GM18907 (cell line): ENCODE data around the gene COL1A1.

Source experiments
- ATAC-seq: cut with Tn5 transposase; IDR thresholded peaks from one replicate; pipeline ENCODE4 v1.9.1; 2021; ENCODE audit warnings: mild to moderate bottlenecking, moderate library complexity; ENCODE audit not compliant: unreplicated experiment

Gene COL1A1

DNA sequence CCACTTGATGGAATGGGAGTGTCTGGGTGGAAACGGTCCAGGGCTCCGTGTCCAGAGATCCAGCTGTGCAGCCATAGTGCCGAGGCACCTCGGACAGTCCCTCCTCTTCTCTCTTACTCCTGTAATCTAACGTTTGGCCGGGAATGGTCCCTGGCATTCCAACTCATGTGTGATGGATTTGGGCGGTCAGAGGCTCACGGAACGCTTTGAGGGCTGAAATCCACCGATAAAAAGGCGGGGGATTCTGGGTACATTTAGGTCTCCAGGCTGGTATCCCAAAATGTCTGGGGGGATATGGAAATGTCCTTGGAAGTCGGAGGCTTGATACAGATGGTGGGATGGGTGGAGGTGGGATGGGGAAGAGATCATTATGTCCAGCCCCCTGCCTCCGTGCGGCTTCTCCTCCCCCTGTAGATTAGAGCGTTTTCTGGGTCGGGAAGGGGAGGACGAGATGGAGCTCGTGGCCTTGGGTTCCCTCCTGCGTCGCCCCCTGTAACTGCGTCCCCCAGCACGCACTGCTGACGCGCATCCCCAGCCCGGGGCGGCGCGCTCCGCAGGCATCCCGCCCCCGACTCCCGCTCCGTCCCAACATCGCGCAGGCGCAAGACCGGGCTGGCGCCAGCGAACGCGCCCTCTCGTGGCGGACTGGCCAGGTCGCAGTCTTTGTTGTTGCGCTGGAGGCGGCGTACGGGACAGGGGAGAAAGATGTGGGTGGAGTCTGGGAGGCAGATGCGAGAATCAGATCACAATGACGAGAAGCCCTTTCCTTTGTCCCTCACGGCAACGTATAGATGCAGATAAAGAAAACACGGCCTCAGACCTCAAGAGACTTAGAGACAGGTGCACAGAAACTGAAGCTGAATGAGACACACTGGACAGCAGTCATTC lies 40.2 kb downstream of the COL1A1 start:
- peak; percentile 81 for ATAC-seq

DNA sequence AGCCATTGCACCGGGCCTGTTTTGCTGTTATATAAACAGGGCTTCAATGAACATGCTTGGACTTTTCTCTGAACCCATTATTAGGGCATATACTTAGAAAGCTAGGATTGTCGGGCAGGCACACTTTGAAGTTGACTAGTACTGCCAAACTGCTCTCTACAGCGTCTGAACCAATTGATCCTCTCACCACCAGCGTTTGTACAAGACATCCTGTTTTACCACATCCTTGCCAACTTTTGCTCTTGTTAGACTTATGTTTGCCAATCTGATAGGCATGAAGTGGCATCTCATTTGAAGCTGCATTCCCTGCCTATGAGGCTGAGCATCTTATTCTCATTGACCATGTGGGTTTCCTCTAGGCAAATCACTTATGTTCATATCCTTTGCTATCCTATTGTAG lies 43.5 kb downstream of the COL1A1 start:
- no peak for ATAC-seq

DNA sequence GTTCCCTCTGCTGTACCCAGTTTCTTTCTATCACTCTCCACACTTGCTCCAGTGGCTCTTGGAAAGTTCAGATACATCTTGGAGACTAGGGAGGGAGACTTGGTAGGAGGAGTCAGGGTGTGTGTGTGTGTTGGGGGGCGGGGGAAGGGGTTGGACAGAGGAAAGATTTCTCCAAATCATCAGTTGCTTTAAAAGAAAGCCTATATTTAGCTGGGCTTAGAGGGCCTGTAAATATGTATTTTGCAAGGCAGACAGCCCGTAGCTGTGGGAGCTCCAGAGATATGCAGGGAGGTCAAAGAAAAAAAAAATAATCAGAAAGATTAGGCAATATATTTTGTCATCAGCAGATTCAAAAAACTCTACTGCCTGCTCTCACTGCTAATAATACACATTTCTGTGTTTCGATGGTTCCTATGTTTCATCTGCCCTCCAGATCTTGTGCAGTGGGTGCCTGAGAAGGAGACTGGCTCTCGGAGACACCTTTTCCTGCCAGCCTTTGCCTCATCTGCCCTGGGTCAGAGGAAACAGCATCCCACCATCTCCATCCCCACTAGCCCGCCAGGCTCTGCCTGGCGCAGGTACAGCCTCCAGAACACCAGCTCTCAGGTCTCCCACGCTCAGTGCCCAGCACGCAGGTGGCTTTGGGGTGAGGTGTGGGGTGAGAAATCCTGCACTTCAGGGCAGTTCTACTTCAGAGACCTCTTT lies 46.2 kb downstream of the COL1A1 start:
- ATAC-seq: no peak

DNA sequence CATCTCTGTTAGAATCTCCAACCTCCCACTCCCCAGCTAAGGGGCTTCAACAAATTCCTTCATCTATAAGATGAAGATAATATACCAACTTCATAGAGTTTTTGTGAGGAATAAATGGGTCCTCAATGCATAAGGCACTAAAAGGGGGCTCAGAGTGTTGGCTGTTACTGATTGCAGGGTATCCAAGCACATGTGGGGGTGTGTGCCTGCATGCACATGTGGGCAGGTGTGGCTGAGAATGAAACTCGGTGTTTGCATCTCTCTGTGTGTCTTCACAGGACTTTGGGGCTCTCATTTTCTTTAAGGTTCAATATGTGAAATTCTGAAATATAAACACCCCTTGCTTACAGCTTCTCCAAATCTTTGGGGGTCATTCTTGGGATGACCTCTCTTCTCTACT lies 46.8 kb downstream of the COL1A1 start:
- peak; percentile 33 for ATAC-seq

DNA sequence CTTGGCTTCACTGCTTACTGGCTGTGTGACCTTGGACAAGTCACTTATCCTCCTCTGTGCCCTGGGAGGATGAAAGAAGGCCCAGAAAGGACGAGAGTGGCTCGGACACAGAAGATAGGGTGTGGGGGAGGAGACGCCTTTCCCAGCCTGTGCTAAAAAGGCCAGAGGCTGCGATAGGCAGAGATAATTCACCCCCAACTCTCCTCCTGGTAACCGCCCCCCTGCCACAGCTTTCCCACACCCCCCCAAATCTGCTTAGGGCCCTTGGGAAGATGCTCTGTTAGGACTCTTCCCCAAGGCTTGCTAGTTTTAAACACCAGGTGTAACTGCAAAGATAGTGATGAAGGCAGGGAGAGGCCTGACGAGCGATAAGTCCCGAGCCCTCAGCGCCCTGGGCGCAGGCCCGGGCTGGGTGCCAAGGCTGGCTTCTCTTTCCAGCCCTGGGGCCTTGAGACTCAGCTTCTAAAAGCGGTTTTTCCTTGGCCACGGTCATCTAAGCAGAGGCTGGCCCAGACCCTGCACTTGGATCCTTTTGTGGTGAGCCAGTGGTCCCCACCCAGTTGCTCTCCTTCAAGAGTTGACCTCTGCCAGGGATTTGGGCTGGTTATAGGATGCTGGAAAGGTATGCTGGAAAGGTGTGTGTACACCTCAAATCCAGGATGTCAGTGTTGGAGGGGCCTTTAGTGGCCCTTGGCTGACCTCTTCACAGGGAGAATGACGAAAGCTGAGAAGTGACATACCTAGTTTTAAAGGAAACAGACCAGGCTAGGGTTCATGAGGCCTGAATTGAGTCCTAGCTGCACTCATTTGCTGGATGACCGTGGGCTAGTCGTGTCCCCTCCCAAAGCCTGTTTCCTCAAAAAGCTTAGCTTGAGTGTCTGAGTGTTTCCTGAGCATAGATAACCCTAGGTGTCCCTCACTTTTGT lies 47.5 kb downstream of the COL1A1 start:
- ATAC-seq: no peak

DNA sequence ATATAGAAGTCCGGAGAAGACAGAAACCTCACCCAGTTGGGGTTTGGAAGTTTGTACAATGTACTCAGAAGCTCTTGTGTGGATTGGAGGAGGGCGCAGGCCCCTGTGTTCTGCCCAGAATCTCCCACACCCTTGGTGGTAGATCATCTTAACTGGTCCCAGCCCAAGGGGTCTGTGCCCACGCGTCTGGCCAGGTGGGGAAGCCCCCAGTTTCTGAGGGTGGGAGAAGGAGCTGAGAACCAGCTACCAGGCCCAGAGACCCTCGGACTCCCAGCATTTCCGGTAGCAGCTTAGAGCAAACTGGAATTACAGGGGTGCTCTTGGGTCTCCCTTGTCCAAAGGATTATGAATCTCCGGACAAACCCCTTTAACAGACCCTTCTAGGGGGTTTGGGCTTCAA lies 48.7 kb downstream of the COL1A1 start:
- no peak for ATAC-seq

DNA sequence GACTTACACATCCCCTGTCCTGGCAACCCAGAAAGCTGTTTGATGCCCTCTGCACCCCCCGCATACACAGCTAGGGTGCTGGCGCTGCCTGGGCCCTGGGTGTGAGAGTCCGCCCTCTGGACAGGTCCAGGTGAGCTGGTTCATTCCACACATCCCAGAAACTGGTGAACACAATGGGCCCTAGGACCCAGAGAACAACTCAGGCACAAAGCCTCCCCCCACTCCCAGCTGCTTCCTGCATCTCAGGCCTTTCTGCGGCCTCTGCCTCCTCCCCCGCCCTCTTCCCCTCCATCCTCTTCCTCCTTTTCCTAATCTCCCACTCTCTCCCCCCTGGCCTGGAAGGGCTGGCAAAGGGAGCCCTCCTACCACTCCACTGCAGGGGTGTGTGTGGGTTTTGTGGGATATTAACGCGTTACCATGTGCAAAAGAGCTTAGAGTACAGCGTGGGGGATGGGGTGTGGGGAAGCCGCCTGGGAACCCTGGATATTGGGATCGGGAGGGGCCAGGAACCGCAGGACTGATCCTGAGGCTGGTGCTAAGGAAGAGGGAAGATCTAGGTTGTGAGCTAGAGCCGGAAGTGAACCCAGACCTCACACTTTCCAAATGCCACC lies 49.4 kb downstream of the COL1A1 start:
- ATAC-seq: no peak

DNA sequence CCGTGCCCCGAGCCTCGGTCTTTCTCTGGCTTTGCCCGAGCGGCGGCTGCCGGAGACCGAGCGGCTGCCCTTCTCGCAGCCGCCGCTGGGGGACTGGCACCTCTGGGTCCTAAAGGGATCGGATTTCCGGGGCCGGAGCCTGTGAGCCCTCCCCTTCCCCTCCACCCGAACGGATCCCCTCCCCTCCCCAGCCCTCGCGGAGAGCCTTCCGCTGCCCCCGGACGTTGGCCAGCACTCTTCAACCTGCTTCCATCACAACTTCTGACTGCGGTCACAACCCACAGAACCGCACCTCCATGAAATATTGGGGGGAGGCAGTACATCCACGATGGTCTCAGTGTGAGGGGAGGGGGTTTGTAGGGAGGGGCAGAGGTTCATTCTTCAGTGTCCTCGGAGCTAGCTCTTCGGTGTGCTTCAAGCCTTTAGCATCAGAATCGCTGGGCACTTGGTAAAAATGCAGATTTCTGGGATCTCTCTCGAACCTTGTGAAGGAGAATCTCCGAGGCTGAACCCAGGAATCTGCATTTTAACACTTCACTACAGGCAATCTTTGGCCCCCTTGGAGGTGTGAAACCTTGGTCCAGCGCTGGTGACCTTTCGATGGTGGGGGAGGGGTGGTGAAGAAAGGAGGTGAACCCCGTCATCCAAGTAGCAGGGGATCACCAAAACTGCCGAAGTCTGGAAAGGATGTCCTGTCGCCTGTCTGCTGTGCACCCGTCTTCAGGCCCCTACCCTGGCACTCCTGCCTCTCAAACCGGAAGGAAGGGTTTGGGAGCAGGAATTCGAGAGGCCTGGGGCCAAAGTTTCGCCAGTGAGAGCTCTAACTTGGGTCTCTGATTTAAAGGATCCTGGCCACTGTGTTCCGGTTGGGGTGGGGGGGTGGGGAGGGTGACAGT lies 50.1 kb downstream of the COL1A1 start:
- peak; percentile 34 for ATAC-seq

DNA sequence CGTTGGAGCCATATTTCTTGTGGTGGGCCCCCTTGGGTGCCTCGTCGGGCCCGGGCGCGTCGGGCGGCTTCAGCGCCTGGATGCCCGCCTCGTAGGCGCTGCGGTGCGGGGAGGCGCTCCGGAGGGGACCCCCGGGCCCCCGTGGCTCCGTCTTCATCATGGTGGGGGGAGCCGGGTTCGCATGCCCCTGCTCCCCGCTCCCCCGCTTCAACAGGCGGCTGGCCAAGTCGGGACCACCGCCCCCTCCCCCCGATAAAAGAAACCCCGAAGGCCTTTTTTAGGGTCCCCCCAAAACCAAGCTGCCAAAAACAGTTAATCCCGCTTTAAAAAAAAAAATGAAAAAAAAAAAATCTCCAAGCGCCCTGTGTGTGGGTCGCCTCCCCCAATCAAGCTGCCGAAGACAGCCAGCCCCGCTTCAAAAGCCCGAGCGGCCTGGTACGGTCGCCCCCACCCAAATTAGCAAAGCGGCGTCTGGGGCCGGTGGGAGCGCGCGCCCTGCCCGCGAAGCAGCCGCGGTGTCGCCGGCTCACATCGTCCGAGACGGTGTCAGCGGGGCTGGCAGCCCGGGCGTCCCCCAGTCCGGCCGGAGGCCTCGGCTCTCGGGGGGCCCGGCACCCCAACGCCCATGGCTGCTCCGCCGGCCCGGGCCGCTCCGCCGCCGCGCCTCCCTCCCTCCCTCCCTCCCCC lies 50.9 kb downstream of the COL1A1 start, which contains the start of gene PPP1R9B:
TSS of gene PPP1R9B (minus strand) at position 324 of the 687 bp plus-strand sequence. CDS start at position 160, 164 bp downstream.
- ATAC-seq: no peak

DNA sequence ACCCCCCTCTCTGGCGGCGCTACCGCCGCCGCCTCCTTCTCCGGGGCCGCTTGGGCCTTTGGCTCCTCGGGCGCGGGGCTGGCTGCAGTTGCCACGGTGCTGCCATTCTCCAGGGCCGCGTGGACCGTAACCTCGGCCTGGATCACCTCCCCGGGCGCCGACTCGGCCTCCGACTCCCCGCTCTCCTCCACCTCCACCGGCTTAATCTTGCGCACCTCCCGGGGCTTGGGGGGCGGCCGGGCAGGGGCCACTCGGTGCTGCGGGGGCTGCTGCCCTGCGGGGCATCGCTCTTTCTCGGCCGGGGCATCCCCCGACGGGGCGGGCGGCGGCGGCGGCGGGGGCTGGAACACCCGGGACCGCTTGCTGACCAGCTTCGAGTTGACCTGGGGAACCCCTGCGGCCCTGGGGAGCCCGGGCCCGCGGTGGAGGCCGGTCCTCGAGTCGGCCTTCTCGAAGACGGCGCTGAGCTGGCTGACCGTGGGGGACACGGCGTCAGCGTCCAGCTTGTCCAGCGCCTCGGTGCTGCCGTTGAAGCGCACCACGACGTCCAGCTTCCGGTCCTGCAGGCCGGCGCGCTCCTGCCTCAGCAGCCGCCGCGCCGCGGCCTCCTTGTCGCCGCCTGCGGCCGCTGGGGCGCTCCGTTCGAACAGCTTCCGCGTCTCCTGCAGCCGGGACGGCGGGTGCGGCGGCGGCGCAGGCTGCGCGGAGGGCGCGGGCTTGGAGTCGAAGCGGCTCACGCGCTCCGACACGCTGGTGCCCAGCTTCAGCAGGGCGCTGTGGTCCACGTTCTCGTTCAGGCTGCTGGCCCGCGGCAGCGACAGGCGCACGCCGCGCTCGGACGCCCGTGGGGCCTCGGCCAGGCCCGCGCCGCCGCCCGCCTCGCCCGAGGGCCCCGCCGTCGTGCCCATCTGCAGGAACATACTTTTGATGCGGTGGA lies 51.7 kb downstream of the COL1A1 start:
- ATAC-seq: no peak

DNA sequence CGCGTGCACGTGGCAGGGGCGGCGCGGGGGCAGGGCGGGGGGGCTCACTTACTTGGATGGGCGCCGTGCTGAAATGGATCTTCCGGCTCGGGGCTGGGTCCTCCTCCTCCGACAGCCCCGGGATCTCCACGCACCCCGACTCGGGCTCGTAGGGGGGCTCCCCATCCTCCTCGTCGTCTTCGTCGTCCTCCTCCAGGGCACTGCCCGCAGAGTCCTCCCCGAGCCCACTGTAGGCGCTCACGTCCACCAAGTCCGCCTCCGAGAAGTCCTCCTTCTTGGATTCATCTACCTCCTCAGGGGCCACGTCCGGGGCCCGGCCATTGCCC lies 52.4 kb downstream of the COL1A1 start:
- ATAC-seq: no peak

DNA sequence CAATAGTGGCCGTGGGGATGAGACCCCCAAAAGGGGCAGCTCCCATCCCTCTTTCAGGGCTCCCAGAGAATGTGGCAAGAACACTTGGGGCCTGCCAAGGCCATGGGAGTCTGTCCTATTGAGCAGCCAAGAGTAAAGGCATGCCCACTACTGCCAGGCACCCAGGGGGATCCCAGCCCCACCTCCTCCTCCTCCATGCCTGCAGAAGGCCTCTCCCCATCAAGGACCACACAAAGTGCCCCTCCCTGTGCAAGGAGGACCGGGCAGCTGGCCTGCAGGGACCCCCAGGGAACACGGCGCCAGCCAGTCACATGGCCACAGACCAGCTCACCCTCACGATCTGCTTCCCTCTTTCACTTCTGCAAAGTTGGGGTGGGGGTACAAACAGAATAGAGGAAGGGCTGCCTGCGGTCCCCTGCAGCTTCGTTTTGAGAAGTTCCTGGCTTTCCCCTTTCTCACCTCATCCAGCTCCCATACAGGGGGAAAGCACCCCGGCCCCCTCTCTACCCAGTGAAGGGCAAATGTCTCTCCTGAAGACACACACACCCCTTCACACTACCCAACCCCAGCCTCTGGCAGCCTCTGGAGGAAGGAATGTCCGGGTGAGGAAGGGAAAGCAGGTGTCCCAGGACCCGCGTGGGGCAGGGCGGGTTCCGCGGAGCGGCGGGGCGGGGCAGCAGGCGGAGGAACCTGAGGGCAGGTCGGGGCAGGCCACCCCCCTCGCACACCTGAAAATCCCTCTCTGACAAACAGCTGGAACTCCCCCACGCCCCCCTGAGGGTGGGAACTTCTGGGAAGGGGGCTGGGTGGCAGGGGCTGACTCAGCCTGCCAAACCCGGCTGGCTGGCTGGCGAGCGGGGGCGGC lies 53.0 kb downstream of the COL1A1 start:
- peak; percentile 44 for ATAC-seq

DNA sequence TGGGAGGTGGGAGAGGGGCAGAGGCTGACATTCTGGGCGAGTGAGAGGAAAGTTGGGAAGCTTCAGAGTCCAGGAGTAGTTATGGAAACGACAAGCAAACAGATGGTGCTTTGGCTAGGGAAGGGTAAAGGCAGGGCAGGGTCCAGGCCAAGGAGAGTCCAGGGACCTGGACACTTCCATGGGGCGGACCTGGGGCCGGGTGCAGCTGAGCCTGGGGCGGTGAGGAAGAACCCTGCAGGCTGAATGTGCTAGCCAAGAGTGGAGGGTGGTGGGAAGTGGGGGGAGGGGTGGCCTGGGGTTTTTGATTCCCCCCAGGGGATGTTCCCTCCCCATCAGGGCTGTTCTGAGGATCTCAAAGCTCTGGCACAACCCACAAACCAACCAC lies 53.6 kb downstream of the COL1A1 start:
- no peak for ATAC-seq

DNA sequence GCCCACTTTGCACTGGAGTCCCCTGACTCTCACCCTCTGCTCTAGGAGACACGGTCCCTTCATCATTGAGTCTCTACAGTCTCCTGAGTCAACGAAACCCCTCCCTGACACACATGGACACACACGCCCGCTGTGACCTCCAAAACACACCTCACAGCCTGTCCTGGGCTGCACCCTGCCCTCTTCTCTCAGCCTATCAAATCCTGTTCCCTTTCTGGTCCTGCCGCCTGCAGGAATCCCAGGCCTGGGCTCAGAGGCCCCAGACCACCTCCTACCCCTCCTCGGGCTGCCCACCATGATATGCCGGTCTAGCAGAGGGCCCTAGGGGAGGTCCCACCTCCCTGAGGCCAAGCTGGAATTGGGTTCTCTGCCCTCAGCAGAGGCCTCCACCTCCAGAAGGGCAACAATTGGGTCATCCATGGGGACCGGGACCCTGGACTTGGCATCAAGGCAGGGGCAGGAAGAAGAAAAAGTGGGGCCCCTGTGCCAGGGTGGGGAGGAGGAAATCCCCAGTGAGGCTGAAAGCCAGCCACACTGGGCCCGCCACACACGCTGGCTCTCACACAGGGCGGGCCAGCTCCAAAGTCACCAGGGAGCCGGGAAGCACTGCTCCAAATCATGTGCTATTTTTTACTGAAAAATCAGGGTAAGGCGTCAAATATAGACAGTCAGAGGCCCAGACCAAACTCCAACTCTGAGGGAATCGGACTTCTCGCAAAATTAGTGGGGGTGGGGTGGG lies 54.3 kb downstream of the COL1A1 start:
- no peak for ATAC-seq

DNA sequence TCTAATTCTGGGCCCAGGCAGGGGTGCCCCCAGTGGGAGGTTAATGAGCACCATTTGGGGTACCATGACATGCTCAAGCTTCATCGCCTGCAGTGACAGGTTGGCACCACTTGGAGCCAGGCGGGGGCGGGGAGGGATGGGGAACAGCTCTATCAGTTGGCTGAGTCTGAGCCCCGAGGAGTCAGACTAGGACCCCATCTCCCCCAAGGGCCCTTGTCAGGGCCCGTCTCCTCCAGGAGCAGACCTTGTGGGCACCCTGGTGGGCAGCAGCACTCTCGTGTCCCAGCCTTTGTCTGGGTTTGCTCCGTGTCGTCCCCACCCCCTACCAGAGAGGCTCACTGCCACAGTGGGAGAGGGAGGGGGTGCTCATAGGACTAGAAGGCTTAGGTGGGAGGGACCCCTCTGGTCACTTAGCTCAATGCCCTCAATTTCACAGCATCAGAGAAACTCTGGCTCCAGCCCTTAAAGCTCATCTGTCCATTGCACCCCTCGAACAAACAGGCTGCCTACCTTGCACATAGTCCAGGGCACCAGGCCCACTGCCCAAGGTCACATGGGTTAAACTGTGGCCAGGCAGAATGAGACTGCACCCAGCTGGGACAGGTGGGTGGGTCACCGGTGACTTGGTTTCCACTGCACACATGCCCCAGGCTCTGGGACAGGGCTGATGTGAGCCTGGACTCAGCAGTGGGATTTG lies 55.1 kb downstream of the COL1A1 start:
- ATAC-seq: no peak
